ENCODE results near the gene ORAI2. TPM values are rescaled to one million over a fixed set of nuclear protein-coding genes. Genes with fewer than 3 reads are reported as not detected.
"Not testable (repeated sequence)": the region's sequence is repeated elsewhere in the genome, so short reads cannot be mapped to it uniquely, and the experiment has no call there.

Gene ORAI2
- total RNA-seq, 4 donors from 2014 or later: 4.4 to 18.6 (median 7.7) TPM

- no peak for DNase-seq (ENCODE audit: low spot score in 2 of 2)
- no peak for TF ChIP-seq EP300 (IDR thresholded peaks at IDR 0.05)
- no peak for TF ChIP-seq CTCF (IDR thresholded peaks at IDR 0.05)
- no peak for TF ChIP-seq POLR2A (IDR thresholded peaks at IDR 0.05)
- no peaks in the 10 kb centered on the region for H3K27me3 ChIP-seq
- H3K9me3 ChIP-seq: no peaks in the 10 kb centered on the region
- H3K27ac ChIP-seq: no peak overlapping the region
- WGBS, 2 donors: 92 to 94% methylated on average over 8 of the region's 8 CpGs
- peaks cover 0 to 47% (median 11%) of the 10 kb centered on the region in 3 donors for H3K36me3 ChIP-seq
- peaks cover 0 to 22% (median 7%) of the 10 kb centered on the region in 4 donors for H3K4me1 ChIP-seq
- no peak overlapping the region for H3K4me3 ChIP-seq
Observed at GRCh38 chr7:102398543-102398942, 34.8 kb upstream of the ORAI2 start.

GRCh38 chr7:102400360-102400759 lies 33.0 kb upstream of the ORAI2 start:
- TF ChIP-seq EP300 (IDR thresholded peaks at IDR 0.05) (no peak), CTCF (IDR thresholded peaks at IDR 0.05) (no peak), POLR2A (IDR thresholded peaks at IDR 0.05) (no peak)
- H3K4me3 ChIP-seq: no peak overlapping the region
- no peaks in the 10 kb centered on the region for H3K9me3 ChIP-seq
- peaks cover 3 to 65% (median 11%) of the 10 kb centered on the region in 3 donors for H3K36me3 ChIP-seq
- no peaks in the 10 kb centered on the region for H3K27me3 ChIP-seq
- H3K27ac ChIP-seq: no peak overlapping the region
- DNase-seq (ENCODE audit: low spot score in 2 of 2): no peak
- H3K4me1 ChIP-seq: peaks cover 0 to 20% (median 7%) of the 10 kb centered on the region in 4 donors
- 84 to 93% methylated on average over 5 of the region's 5 CpGs for WGBS, 2 donors

GRCh38 chr7:102403563-102403962 lies 29.8 kb upstream of the ORAI2 start:
- H3K4me1 ChIP-seq: no peaks in the 10 kb centered on the region
- WGBS, 2 donors: 91 to 93% methylated on average over 3 of the region's 3 CpGs
- DNase-seq (ENCODE audit: low spot score in 2 of 2): no peak
- H3K9me3 ChIP-seq: no peaks in the 10 kb centered on the region
- H3K4me3 ChIP-seq: no peak overlapping the region
- TF ChIP-seq CTCF (IDR thresholded peaks at IDR 0.05) (no peak), POLR2A (IDR thresholded peaks at IDR 0.05) (no peak), EP300 (IDR thresholded peaks at IDR 0.05) (no peak)
- no peaks in the 10 kb centered on the region for H3K27me3 ChIP-seq
- no peak overlapping the region for H3K27ac ChIP-seq
- peaks cover 11 to 97% (median 12%) of the 10 kb centered on the region in 3 donors for H3K36me3 ChIP-seq

GRCh38 chr7:102404005-102404861 lies 29.1 kb upstream of the ORAI2 start:
- Histone ChIP-seq H3K27ac (no peak overlapping the region), H3K9me3 (no peaks in the 10 kb centered on the region), H3K36me3 (peaks cover 6 to 98% (median 12%) of the 10 kb centered on the region in 3 donors), H3K4me1 (no peaks in the 10 kb centered on the region), H3K4me3 (no peak overlapping the region), H3K27me3 (no peaks in the 10 kb centered on the region)
- WGBS, 2 donors: 72 to 73% methylated on average over 15 of the region's 15 CpGs
- DNase-seq (ENCODE audit: low spot score in 2 of 2): no peak
- TF ChIP-seq POLR2A (IDR thresholded peaks at IDR 0.05) (no peak), CTCF (IDR thresholded peaks at IDR 0.05) (peak; percentile 36 to 73 (median 47)), EP300 (IDR thresholded peaks at IDR 0.05) (no peak)

- H3K27ac ChIP-seq; H3K4me1 ChIP-seq; H3K9me3 ChIP-seq; H3K4me3 ChIP-seq; H3K27me3 ChIP-seq; DNase-seq (ENCODE audit: low spot score in 2 of 2): not testable (repeated sequence)
- H3K36me3 ChIP-seq: peaks cover 2 to 98% (median 12%) of the 10 kb centered on the region in 3 donors
- 96 to 99% methylated on average over 5 of the region's 5 CpGs for WGBS, 2 donors
Observed at GRCh38 chr7:102404862-102405188, 28.6 kb upstream of the ORAI2 start.

Data from tibial nerve (tissue), 4 donors.